GM23338 (cell line): ENCODE measurements around the gene DCAF10. TPM values are rescaled to one million over a fixed set of nuclear protein-coding genes. Genes with fewer than 3 reads are reported as not detected.

ENCODE experiments used
- ATAC-seq: fragments of 200-7000 bp; cut with Tn5 transposase; 3 replicates; pipeline ENCODE4 v1.9.1; 2020
- DNase-seq: peaks from one replicate; pipeline ENCODE4 v3.0.0-alpha.2; 2015; ENCODE audit warnings: low spot score
- H2AFZ ChIP-seq: fragments of 200-600 bp; sonication (generic); 2 replicates; pipeline ENCODE4 v1.8.0; 2016; ENCODE audit warnings: antibody characterized with exemption, mild to moderate bottlenecking, moderate library complexity
- H3F3A ChIP-seq: fragments of 200-600 bp; sonication (generic); replicated peaks from 2 replicates; pipeline ENCODE4 v1.8.0; 2017; ENCODE audit warnings: antibody characterized with exemption, mixed run types, low read depth
- H3K27ac ChIP-seq: fragments of 200-600 bp; sonication (generic); 2 replicates; pipeline ENCODE4 v1.6.1; 2016; ENCODE audit warnings: low read depth
- H3K27me3 ChIP-seq: fragments of 200-600 bp; sonication (generic); 2 replicates; pipeline ENCODE4 v1.8.0; 2016; ENCODE audit warnings: mild to moderate bottlenecking, mixed run types, moderate library complexity; ENCODE audit not compliant: insufficient read depth
- H3K36me3 ChIP-seq: fragments of 200-600 bp; sonication (generic); 2 replicates; pipeline ENCODE4 v1.8.0; 2016; ENCODE audit warnings: mild to moderate bottlenecking; ENCODE audit not compliant: insufficient read depth
- H3K4me1 ChIP-seq: fragments of 200-600 bp; sonication (generic); 2 replicates; pipeline ENCODE4 v1.8.0; 2016; ENCODE audit warnings: mild to moderate bottlenecking, moderate library complexity; ENCODE audit not compliant: insufficient read depth
- H3K4me2 ChIP-seq: fragments of 200-600 bp; sonication (generic); 2 replicates; pipeline ENCODE4 v1.7.1; 2017; ENCODE audit warnings: mixed run types
- H3K4me3 ChIP-seq: fragments of 200-600 bp; sonication (generic); 2 replicates; pipeline ENCODE4 v1.6.1; 2016; ENCODE audit warnings: mixed run types
- H3K79me2 ChIP-seq: fragments of 200-600 bp; sonication (generic); replicated peaks from 2 replicates; pipeline ENCODE4 v1.8.0; 2017; ENCODE audit warnings: mild to moderate bottlenecking; ENCODE audit not compliant: insufficient read depth
- H3K9me2 ChIP-seq: fragments of 200-600 bp; sonication (generic); 2 replicates; pipeline ENCODE4 v1.8.0; 2017; ENCODE audit not compliant: insufficient read depth
- H4K20me1 ChIP-seq: fragments of 200-600 bp; sonication (generic); replicated peaks from 2 replicates; pipeline ENCODE4 v1.8.0; 2017; ENCODE audit warnings: mild to moderate bottlenecking; ENCODE audit not compliant: insufficient read depth
- H3K27ac Mint-ChIP-seq: 2 replicates; pipeline ENCODE4 v1.8.0; 2020; ENCODE audit warnings: inconsistent platforms, mild to moderate bottlenecking, moderate library complexity, mixed read lengths
- H3K27me3 Mint-ChIP-seq: 3 replicates; pipeline ENCODE4 v1.8.0; 2022; ENCODE audit warnings: low read depth, mild to moderate bottlenecking, moderate library complexity, mixed read lengths, inconsistent platforms; ENCODE audit not compliant: insufficient read depth, poor library complexity
- H3K36me3 Mint-ChIP-seq: 3 replicates; pipeline ENCODE4 v1.8.0; 2021; ENCODE audit warnings: low read depth, mild to moderate bottlenecking, inconsistent platforms, moderate library complexity, mixed read lengths
- H3K4me1 Mint-ChIP-seq: 3 replicates; pipeline ENCODE4 v1.8.0; 2020; ENCODE audit warnings: mild to moderate bottlenecking, inconsistent platforms, mixed read lengths
- H3K4me3 Mint-ChIP-seq: 3 replicates; pipeline ENCODE4 v1.8.0; 2021; ENCODE audit warnings: moderate library complexity, mild to moderate bottlenecking, inconsistent platforms, mixed read lengths
- H3K9me3 Mint-ChIP-seq: 3 replicates; pipeline ENCODE4 v1.8.0; 2020; ENCODE audit warnings: moderate library complexity, mild to moderate bottlenecking, inconsistent platforms, mixed read lengths
- CREB1 ChIP-seq: fragments of 250-450 bp; sonication (Bioruptor Pico); IDR thresholded peaks from 2 replicates; pipeline ENCODE4 v1.5.0; 2020; ENCODE audit warnings: low read depth, mild to moderate bottlenecking, moderate library complexity
- EZH2phosphoT487 ChIP-seq: fragments of 200-600 bp; sonication (generic); IDR thresholded peaks from one replicate; pipeline ENCODE4 v1.8.1; 2018; ENCODE audit warnings: antibody characterized with exemption; ENCODE audit not compliant: unreplicated experiment
- JUNB ChIP-seq: IDR thresholded peaks from one replicate; pipeline ENCODE4 v1.6.1; 2016; ENCODE audit warnings: antibody characterized with exemption; ENCODE audit not compliant: unreplicated experiment
- POLR2AphosphoS5 ChIP-seq: IDR thresholded peaks from 2 replicates; pipeline ENCODE4 v1.6.1; 2016; ENCODE audit warnings: antibody characterized with exemption, low read depth
- STAT1 ChIP-seq: IDR thresholded peaks from one replicate; pipeline ENCODE4 v1.6.1; 2016; ENCODE audit warnings: antibody characterized with exemption; ENCODE audit not compliant: unreplicated experiment
- ZNF331 ChIP-seq: fragments of 250-450 bp; sonication (Bioruptor Pico); IDR thresholded peaks from 2 replicates; pipeline ENCODE4 v1.5.0; 2020; ENCODE audit warnings: low read depth, mild to moderate bottlenecking, moderate library complexity
- polyA plus RNA-seq: library from polyadenylated mRNA; unstranded; fragments of >200 nt; fragmentation: Nextera tagmentation; extraction: Ambion mirVana; gene quantifications from 2 replicates; pipeline ENCODE4 v1.2.1, GENCODE V29; 2016
- total RNA-seq: library from RNA; depleted of rRNA; stranded (reverse); fragments of >200 nt; shearing (Covaris generic); gene quantifications from 2 replicates; pipeline ENCODE4 v1.2.3, GENCODE V29; 2014
- TF ChIP-seq, protein P1 (sequence below): IDR thresholded peaks from one replicate; pipeline ENCODE4 v1.6.1; 2018; ENCODE audit warnings: antibody characterized with exemption; ENCODE audit not compliant: unreplicated experiment
- TF ChIP-seq, protein P2 (sequence below): fragments of 250-450 bp; sonication (Bioruptor Pico); IDR thresholded peaks from 2 replicates; pipeline ENCODE4 v1.5.0; 2020; ENCODE audit warnings: mild to moderate bottlenecking, moderate library complexity
- TF ChIP-seq, protein P3 (sequence below): IDR thresholded peaks from 2 replicates; pipeline ENCODE4 v1.6.1; 2016; ENCODE audit warnings: antibody characterized with exemption

DCAF10 gene
- total and polyA plus RNA-seq, 2 experiments from 2014 or later = 6.6 to 11.5 TPM

GRCh38 chr9:37788332-37788731, 12.3 kb upstream of the DCAF10 start:
- H3K36me3 Mint-ChIP-seq = peaks cover 5% of the 10 kb centered on the region
- peaks cover 6% of the 10 kb centered on the region; the same call in 1 of the 2 replicates for H3K36me3 ChIP-seq
- peaks cover 8% of the 10 kb centered on the region for H3K4me1 ChIP-seq
- no peak overlapping the region for H2AFZ ChIP-seq
- peaks cover 19% of the 10 kb centered on the region for H3K79me2 ChIP-seq
- H3K27ac Mint-ChIP-seq = no peak overlapping the region
- no peak overlapping the region for H3K4me3 Mint-ChIP-seq
- 0 out of 2 replicates have a peak, but pooled peaks cover 4% of the 10 kb centered on the region for H3F3A ChIP-seq
- H3K4me2 ChIP-seq = no peak overlapping the region
- no peaks in the 10 kb centered on the region for H3K9me2 ChIP-seq
- peaks cover 10% of the 10 kb centered on the region for H4K20me1 ChIP-seq
- no peak overlapping the region for H3K27ac ChIP-seq
- no peak for DNase-seq
- no peak overlapping the region for H3K4me3 ChIP-seq
- no peaks in the 10 kb centered on the region; the same call in 2 of the 3 replicates for H3K9me3 Mint-ChIP-seq
- H3K27me3 ChIP-seq = 0 out of 2 replicates have a peak, but pooled peaks cover 4% of the 10 kb centered on the region
- peaks cover 5% of the 10 kb centered on the region for H3K27me3 Mint-ChIP-seq
- peaks cover 5% of the 10 kb centered on the region for H3K4me1 Mint-ChIP-seq
- TF ChIP-seq, protein P1, sequence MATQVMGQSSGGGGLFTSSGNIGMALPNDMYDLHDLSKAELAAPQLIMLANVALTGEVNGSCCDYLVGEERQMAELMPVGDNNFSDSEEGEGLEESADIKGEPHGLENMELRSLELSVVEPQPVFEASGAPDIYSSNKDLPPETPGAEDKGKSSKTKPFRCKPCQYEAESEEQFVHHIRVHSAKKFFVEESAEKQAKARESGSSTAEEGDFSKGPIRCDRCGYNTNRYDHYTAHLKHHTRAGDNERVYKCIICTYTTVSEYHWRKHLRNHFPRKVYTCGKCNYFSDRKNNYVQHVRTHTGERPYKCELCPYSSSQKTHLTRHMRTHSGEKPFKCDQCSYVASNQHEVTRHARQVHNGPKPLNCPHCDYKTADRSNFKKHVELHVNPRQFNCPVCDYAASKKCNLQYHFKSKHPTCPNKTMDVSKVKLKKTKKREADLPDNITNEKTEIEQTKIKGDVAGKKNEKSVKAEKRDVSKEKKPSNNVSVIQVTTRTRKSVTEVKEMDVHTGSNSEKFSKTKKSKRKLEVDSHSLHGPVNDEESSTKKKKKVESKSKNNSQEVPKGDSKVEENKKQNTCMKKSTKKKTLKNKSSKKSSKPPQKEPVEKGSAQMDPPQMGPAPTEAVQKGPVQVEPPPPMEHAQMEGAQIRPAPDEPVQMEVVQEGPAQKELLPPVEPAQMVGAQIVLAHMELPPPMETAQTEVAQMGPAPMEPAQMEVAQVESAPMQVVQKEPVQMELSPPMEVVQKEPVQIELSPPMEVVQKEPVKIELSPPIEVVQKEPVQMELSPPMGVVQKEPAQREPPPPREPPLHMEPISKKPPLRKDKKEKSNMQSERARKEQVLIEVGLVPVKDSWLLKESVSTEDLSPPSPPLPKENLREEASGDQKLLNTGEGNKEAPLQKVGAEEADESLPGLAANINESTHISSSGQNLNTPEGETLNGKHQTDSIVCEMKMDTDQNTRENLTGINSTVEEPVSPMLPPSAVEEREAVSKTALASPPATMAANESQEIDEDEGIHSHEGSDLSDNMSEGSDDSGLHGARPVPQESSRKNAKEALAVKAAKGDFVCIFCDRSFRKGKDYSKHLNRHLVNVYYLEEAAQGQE = no peak
- no peak for TF ChIP-seq POLR2AphosphoS5
- no peak for TF ChIP-seq STAT1
- TF ChIP-seq, protein P2, sequence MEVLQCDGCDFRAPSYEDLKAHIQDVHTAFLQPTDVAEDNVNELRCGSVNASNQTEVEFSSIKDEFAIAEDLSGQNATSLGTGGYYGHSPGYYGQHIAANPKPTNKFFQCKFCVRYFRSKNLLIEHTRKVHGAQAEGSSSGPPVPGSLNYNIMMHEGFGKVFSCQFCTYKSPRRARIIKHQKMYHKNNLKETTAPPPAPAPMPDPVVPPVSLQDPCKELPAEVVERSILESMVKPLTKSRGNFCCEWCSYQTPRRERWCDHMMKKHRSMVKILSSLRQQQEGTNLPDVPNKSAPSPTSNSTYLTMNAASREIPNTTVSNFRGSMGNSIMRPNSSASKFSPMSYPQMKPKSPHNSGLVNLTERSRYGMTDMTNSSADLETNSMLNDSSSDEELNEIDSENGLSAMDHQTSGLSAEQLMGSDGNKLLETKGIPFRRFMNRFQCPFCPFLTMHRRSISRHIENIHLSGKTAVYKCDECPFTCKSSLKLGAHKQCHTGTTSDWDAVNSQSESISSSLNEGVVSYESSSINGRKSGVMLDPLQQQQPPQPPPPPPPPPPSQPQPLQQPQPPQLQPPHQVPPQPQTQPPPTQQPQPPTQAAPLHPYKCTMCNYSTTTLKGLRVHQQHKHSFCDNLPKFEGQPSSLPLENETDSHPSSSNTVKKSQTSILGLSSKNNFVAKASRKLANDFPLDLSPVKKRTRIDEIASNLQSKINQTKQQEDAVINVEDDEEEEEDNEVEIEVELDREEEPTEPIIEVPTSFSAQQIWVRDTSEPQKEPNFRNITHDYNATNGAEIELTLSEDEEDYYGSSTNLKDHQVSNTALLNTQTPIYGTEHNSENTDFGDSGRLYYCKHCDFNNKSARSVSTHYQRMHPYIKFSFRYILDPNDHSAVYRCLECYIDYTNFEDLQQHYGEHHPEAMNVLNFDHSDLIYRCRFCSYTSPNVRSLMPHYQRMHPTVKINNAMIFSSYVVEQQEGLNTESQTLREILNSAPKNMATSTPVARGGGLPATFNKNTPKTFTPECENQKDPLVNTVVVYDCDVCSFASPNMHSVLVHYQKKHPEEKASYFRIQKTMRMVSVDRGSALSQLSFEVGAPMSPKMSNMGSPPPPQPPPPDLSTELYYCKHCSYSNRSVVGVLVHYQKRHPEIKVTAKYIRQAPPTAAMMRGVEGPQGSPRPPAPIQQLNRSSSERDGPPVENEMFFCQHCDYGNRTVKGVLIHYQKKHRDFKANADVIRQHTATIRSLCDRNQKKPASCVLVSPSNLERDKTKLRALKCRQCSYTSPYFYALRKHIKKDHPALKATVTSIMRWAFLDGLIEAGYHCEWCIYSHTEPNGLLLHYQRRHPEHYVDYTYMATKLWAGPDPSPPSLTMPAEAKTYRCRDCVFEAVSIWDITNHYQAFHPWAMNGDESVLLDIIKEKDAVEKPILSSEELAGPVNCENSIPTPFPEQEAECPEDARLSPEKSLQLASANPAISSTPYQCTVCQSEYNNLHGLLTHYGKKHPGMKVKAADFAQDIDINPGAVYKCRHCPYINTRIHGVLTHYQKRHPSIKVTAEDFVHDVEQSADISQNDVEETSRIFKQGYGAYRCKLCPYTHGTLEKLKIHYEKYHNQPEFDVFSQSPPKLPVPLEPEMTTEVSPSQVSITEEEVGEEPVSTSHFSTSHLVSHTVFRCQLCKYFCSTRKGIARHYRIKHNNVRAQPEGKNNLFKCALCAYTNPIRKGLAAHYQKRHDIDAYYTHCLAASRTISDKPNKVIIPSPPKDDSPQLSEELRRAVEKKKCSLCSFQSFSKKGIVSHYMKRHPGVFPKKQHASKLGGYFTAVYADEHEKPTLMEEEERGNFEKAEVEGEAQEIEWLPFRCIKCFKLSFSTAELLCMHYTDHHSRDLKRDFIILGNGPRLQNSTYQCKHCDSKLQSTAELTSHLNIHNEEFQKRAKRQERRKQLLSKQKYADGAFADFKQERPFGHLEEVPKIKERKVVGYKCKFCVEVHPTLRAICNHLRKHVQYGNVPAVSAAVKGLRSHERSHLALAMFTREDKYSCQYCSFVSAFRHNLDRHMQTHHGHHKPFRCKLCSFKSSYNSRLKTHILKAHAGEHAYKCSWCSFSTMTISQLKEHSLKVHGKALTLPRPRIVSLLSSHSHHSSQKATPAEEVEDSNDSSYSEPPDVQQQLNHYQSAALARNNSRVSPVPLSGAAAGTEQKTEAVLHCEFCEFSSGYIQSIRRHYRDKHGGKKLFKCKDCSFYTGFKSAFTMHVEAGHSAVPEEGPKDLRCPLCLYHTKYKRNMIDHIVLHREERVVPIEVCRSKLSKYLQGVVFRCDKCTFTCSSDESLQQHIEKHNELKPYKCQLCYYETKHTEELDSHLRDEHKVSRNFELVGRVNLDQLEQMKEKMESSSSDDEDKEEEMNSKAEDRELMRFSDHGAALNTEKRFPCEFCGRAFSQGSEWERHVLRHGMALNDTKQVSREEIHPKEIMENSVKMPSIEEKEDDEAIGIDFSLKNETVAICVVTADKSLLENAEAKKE (CRISPR knock-in tag) = no peak
- TF ChIP-seq, protein P3, sequence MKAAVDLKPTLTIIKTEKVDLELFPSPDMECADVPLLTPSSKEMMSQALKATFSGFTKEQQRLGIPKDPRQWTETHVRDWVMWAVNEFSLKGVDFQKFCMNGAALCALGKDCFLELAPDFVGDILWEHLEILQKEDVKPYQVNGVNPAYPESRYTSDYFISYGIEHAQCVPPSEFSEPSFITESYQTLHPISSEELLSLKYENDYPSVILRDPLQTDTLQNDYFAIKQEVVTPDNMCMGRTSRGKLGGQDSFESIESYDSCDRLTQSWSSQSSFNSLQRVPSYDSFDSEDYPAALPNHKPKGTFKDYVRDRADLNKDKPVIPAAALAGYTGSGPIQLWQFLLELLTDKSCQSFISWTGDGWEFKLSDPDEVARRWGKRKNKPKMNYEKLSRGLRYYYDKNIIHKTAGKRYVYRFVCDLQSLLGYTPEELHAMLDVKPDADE = no peak
- no peak for TF ChIP-seq CREB1 (CRISPR knock-in tag)
- no peak for TF ChIP-seq EZH2phosphoT487
- TF ChIP-seq ZNF331 (CRISPR knock-in tag) = no peak
- no peak for TF ChIP-seq JUNB
- no peak for ATAC-seq
